ENCODE measurements around the gene MRPL34.

GRCh38 chr19:17336872-17337674, 31.4 kb downstream of the MRPL34 start, which contains the start of gene GTPBP3:
- TF ChIP-seq CTCF (conservative IDR thresholded peaks at IDR 0.05; ENCODE audit: low read depth, low read length) (no peak), EZH2phosphoT487 (IDR thresholded peaks at IDR 0.05; ENCODE audit: borderline replicate concordance, low read length) (no peak), EZH2 (IDR thresholded peaks at IDR 0.05; ENCODE audit: low read length, unreplicated experiment) (no peak)
